WTC11 (cell line): ENCODE data around the gene AGFG2. TPM values are rescaled to one million over a fixed set of nuclear protein-coding genes. Genes with fewer than 3 reads are reported as not detected.

Source experiments
- ATAC-seq: fragments of 200-7000 bp; cut with Tn5 transposase; 2 replicates; pipeline ENCODE4 v1.10.0; 2021; ENCODE audit warnings: mild to moderate bottlenecking, moderate library complexity
- CTCF ChIA-PET: fragments of 300-600 bp; sonication (Branson Sonifier 250); formaldehyde crosslinking; loops from one replicate; lab custom pipeline; 2021; ENCODE audit warnings: antibody characterized with exemption; lab: Charles Lee
- POLR2A ChIA-PET: fragments of 350-600 bp; sonication (Branson Sonifier 250); formaldehyde crosslinking; loops from one replicate; lab custom pipeline; 2021; ENCODE audit warnings: antibody characterized with exemption; lab: Charles Lee
- DNase-seq: peaks from one replicate; pipeline ENCODE4 v3.0.0; 2021; ENCODE audit warnings: low spot score
- H3K27ac Mint-ChIP-seq: 2 replicates; pipeline ENCODE4 v1.8.0; 2021; ENCODE audit warnings: mixed read lengths
- H3K27me3 Mint-ChIP-seq: 2 replicates; pipeline ENCODE4 v1.8.0; 2021; ENCODE audit warnings: low read depth, mild to moderate bottlenecking, moderate library complexity, mixed read lengths
- H3K36me3 Mint-ChIP-seq: 2 replicates; pipeline ENCODE4 v1.8.0; 2021; ENCODE audit warnings: mixed read lengths
- H3K4me1 Mint-ChIP-seq: 2 replicates; pipeline ENCODE4 v1.8.0; 2022; ENCODE audit warnings: mixed read lengths
- H3K4me3 Mint-ChIP-seq: 2 replicates; pipeline ENCODE4 v1.8.0; 2021; ENCODE audit warnings: mild to moderate bottlenecking, moderate library complexity, mixed read lengths
- H3K9me3 Mint-ChIP-seq: 2 replicates; pipeline ENCODE4 v1.8.0; 2021; ENCODE audit warnings: mixed read lengths
- ATF2 ChIP-seq: sonication (generic); formaldehyde crosslinking; IDR thresholded peaks from 2 replicates; pipeline ENCODE4 v1.8.1; 2022; ENCODE audit warnings: low read depth, missing genetic modification reagents, borderline replicate concordance
- ATF3 ChIP-seq: sonication (generic); formaldehyde crosslinking; conservative IDR thresholded peaks from 2 replicates; pipeline ENCODE4 v1.8.1; 2022; ENCODE audit warnings: mild to moderate bottlenecking, missing genetic modification reagents
- ATF6 ChIP-seq: sonication (generic); formaldehyde crosslinking; IDR thresholded peaks from 2 replicates; pipeline ENCODE4 v1.8.1; 2023; ENCODE audit warnings: mild to moderate bottlenecking, missing genetic modification reagents
- ESRRA ChIP-seq: sonication (generic); formaldehyde crosslinking; IDR thresholded peaks from 2 replicates; pipeline ENCODE4 v1.8.1; 2022; ENCODE audit warnings: mild to moderate bottlenecking, missing genetic modification reagents, borderline replicate concordance
- GTF2I ChIP-seq: fragments of 250-450 bp; sonication (Bioruptor Pico); conservative IDR thresholded peaks from 2 replicates; pipeline ENCODE4 v1.4.0; 2021; ENCODE audit warnings: mild to moderate bottlenecking
- IRF2 ChIP-seq: sonication (generic); formaldehyde crosslinking; IDR thresholded peaks from 2 replicates; pipeline ENCODE4 v1.8.0; 2022; ENCODE audit warnings: low read depth, missing genetic modification reagents, borderline replicate concordance
- MLX ChIP-seq: sonication (generic); formaldehyde crosslinking; IDR thresholded peaks from 2 replicates; pipeline ENCODE4 v1.8.1; 2023; ENCODE audit warnings: mild to moderate bottlenecking, missing genetic modification reagents, moderate library complexity
- NFYB ChIP-seq: sonication (generic); formaldehyde crosslinking; conservative IDR thresholded peaks from 2 replicates; pipeline ENCODE4 v1.8.0; 2022; ENCODE audit warnings: low read depth, missing genetic modification reagents
- PRRX2 ChIP-seq: fragments of 250-450 bp; sonication (Bioruptor Pico); IDR thresholded peaks from 2 replicates; pipeline ENCODE4 v1.8.0; 2021; ENCODE audit warnings: mild to moderate bottlenecking
- TCF7 ChIP-seq: sonication (generic); formaldehyde crosslinking; IDR thresholded peaks from 2 replicates; pipeline ENCODE4 v1.8.0; 2022; ENCODE audit warnings: mild to moderate bottlenecking, low read depth, missing genetic modification reagents, moderate library complexity
- TEAD1 ChIP-seq: sonication (generic); formaldehyde crosslinking; IDR thresholded peaks from 2 replicates; pipeline ENCODE4 v1.8.0; 2022; ENCODE audit warnings: mild to moderate bottlenecking, missing genetic modification reagents
- USF1 ChIP-seq: sonication (generic); formaldehyde crosslinking; IDR thresholded peaks from 2 replicates; pipeline ENCODE4 v1.8.0; 2022; ENCODE audit warnings: mild to moderate bottlenecking, missing genetic modification reagents
- ZNF121 ChIP-seq: sonication (generic); formaldehyde crosslinking; IDR thresholded peaks from 2 replicates; pipeline ENCODE4 v1.8.0; 2023; ENCODE audit warnings: missing genetic modification reagents
- ZNF232 ChIP-seq: sonication (generic); formaldehyde crosslinking; IDR thresholded peaks from 2 replicates; pipeline ENCODE4 v1.8.0; 2022; ENCODE audit warnings: mild to moderate bottlenecking, missing genetic modification reagents
- ZNF281 ChIP-seq: sonication (generic); formaldehyde crosslinking; IDR thresholded peaks from 2 replicates; pipeline ENCODE4 v1.8.0; 2023; ENCODE audit warnings: mild to moderate bottlenecking, missing genetic modification reagents
- ZNF512 ChIP-seq: sonication (generic); formaldehyde crosslinking; IDR thresholded peaks from 2 replicates; pipeline ENCODE4 v1.8.1; 2022; ENCODE audit warnings: missing genetic modification reagents, borderline replicate concordance
- total RNA-seq: library from RNA; stranded (reverse); gene quantifications from 3 replicates; pipeline ENCODE4 v1.2.3, GENCODE V29; 2021

AGFG2 gene
- total RNA-seq, 1 experiment from 2014 or later, result 6.4 TPM

- TF ChIP-seq ZNF281 (CRISPR knock-in tag) (no peak), ZNF121 (peak; percentile 47; the same call in 1 of the 2 replicates), ATF2 (no peak)
- Mint-ChIP-seq H3K36me3 (no peaks in the 10 kb centered on the region), H3K9me3 (no peaks in the 10 kb centered on the region), H3K4me3 (no peak overlapping the region), H3K27me3 (peaks cover 18% of the 10 kb centered on the region), H3K27ac (no peak overlapping the region), H3K4me1 (peaks cover 26% of the 10 kb centered on the region)
- CTCF ChIA-PET, result no interaction called here
- DNase-seq (no peak), ATAC-seq (no peak)
- POLR2A ChIA-PET, result no interaction called here
Observed at GRCh38 chr7:100491192-100491578, 47.8 kb upstream of the AGFG2 start.

- Mint-ChIP-seq H3K9me3 (no peaks in the 10 kb centered on the region), H3K27ac (no peak overlapping the region), H3K36me3 (no peaks in the 10 kb centered on the region), H3K27me3 (peaks cover 18% of the 10 kb centered on the region), H3K4me1 (peaks cover 22% of the 10 kb centered on the region), H3K4me3 (peak overlapping the region; percentile 64)
- no peak for ATAC-seq
- DNase-seq, result no peak
- CTCF ChIA-PET, result interaction anchor here (0.6 to 3.9 kb wide), 14 partner anchors 10 to 213 kb away, joined by 3 to 21 read pairs (median 4); partner anchors contain the start of genes MEPCE, NYAP1 and POP7
- TF ChIP-seq TEAD1 (CRISPR knock-in tag) (no peak), ZNF512 (CRISPR knock-in tag) (0 out of 2 replicates have a peak, but pooled peaks have one; percentile 46), ZNF121 (peak; percentile 81; the same call in 1 of the 2 replicates), MLX (CRISPR knock-in tag) (no peak)
- POLR2A ChIA-PET, result no interaction called here
Observed at GRCh38 chr7:100492738-100493475, 46.1 kb upstream of the AGFG2 start.

- POLR2A ChIA-PET, result interaction anchor here (1.0 kb wide), 1 partner anchor 15 kb away, joined by 3 read pairs; the partner anchor contains the start of gene TSC22D4
- H3K27me3 Mint-ChIP-seq, result peaks cover 18% of the 10 kb centered on the region
- peak; percentile 38 for ATAC-seq
- DNase-seq, result peak; percentile 67
- peaks cover 22% of the 10 kb centered on the region for H3K4me1 Mint-ChIP-seq
- no peak overlapping the region for H3K27ac Mint-ChIP-seq
- peak overlapping the region; percentile 64 for H3K4me3 Mint-ChIP-seq
- H3K36me3 Mint-ChIP-seq, result no peaks in the 10 kb centered on the region
- no peaks in the 10 kb centered on the region for H3K9me3 Mint-ChIP-seq
- CTCF ChIA-PET, result interaction anchor here (0.6 to 3.9 kb wide), 17 partner anchors 11 to 212 kb away, joined by 3 to 21 read pairs (median 5); partner anchors contain the start of genes MEPCE, NYAP1, POP7 and TSC22D4
- TF ChIP-seq GTF2I (no peak), ATF3 (no peak), ZNF232 (no peak), IRF2 (CRISPR knock-in tag) (no peak), PRRX2 (CRISPR knock-in tag) (no peak), ESRRA (CRISPR knock-in tag) (no peak), ATF6 (CRISPR knock-in tag) (no peak), TCF7 (CRISPR knock-in tag) (no peak), ATF2 (no peak), USF1 (CRISPR knock-in tag) (no peak), NFYB (no peak)
Observed at GRCh38 chr7:100493476-100494264, 45.3 kb upstream of the AGFG2 start.
